AG04450 (cell line): Measurements from ENCODE around the gene AHNAK2. TPM values are rescaled to one million over a fixed set of nuclear protein-coding genes. Genes with fewer than 3 reads are reported as not detected.

Experiments
- CTCF ChIA-PET: fragments of 300-600, 350-600 bp; formaldehyde crosslinking; extraction: SDS; loops from one replicate; lab custom pipeline; 2022; ENCODE audit warnings: antibody characterized with exemption, inconsistent platforms; lab: Charles Lee
- POLR2A ChIA-PET: fragments of 350-600 bp; formaldehyde crosslinking; extraction: SDS; loops from one replicate; lab custom pipeline; 2021; ENCODE audit warnings: antibody characterized with exemption, inconsistent platforms; lab: Yijun Ruan, JAX
- DNase-seq: peaks from one replicate; pipeline ENCODE4 v3.0.0-alpha.2; 2011; ENCODE audit warnings: low read depth, low spot score
- H3K27ac ChIP-seq: one replicate; pipeline ENCODE4 v1.5.1; 2012; ENCODE audit warnings: low read depth, low read length, control low read depth
- H3K27me3 ChIP-seq: one replicate; pipeline ENCODE4 v1.6.0; 2012; ENCODE audit warnings: low read length; ENCODE audit not compliant: control insufficient read depth, insufficient read depth
- H3K4me3 ChIP-seq: 2 replicates; pipeline ENCODE4 v1.5.1; 2011; ENCODE audit warnings: mild to moderate bottlenecking, low read depth, low read length, control low read depth
- H3K9me3 ChIP-seq: 2 replicates; pipeline ENCODE4 v1.5.1; 2012; ENCODE audit warnings: low read length; ENCODE audit not compliant: control insufficient read depth, insufficient read depth
- polyA plus RNA-seq: library from polyadenylated mRNA; depleted of rRNA; stranded (reverse); fragments of >200 nt; gene quantifications from 2 replicates; pipeline ENCODE4 v1.2.3, GENCODE V29; 2011
- TF ChIP-seq, protein P1 (sequence below): IDR thresholded peaks from 2 replicates; pipeline ENCODE4 v1.5.1; 2011; ENCODE audit warnings: low read depth, low read length, control low read depth, inconsistent platforms

The AHNAK2 gene
- polyA plus RNA-seq, 1 experiment = 10.0 TPM

- Histone ChIP-seq H3K9me3 (peaks cover 3% of the 10 kb centered on the region; the same call in 1 of the 2 replicates), H3K27ac (no peak overlapping the region), H3K27me3 (peaks cover 2% of the 10 kb centered on the region), H3K4me3 (no peak overlapping the region)
- DNase-seq = no peak
- TF ChIP-seq, protein P1, sequence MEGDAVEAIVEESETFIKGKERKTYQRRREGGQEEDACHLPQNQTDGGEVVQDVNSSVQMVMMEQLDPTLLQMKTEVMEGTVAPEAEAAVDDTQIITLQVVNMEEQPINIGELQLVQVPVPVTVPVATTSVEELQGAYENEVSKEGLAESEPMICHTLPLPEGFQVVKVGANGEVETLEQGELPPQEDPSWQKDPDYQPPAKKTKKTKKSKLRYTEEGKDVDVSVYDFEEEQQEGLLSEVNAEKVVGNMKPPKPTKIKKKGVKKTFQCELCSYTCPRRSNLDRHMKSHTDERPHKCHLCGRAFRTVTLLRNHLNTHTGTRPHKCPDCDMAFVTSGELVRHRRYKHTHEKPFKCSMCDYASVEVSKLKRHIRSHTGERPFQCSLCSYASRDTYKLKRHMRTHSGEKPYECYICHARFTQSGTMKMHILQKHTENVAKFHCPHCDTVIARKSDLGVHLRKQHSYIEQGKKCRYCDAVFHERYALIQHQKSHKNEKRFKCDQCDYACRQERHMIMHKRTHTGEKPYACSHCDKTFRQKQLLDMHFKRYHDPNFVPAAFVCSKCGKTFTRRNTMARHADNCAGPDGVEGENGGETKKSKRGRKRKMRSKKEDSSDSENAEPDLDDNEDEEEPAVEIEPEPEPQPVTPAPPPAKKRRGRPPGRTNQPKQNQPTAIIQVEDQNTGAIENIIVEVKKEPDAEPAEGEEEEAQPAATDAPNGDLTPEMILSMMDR = no peak
- ChIA-PET POLR2A (no interaction called here), CTCF (interaction anchor here (0.5 to 3.4 kb wide), 2 partner anchors 62 to 527 kb away, joined by 3 to 15 read pairs; no protein-coding TSS in a partner anchor)
These were observed 5.1 kb upstream of the AHNAK2 start for GRCh38 chr14:104983231-104983721.

GRCh38 chr14:104982548-104983230 is 4.5 kb upstream of the AHNAK2 start:
- ChIA-PET POLR2A (interaction anchor here (1.3 kb wide), 1 partner anchor 38 kb away, joined by 3 read pairs; the partner anchor contains the start of gene CDCA4), CTCF (interaction anchor here (3.4 kb wide), 1 partner anchor 62 kb away, joined by 15 read pairs; no protein-coding TSS in a partner anchor)
- H3K9me3 ChIP-seq = peaks cover 3% of the 10 kb centered on the region; the same call in 1 of the 2 replicates
- TF ChIP-seq, protein P1 = no peak
- H3K27ac ChIP-seq = no peak overlapping the region
- DNase-seq = no peak
- no peak overlapping the region for H3K4me3 ChIP-seq
- H3K27me3 ChIP-seq = peaks cover 2% of the 10 kb centered on the region

- DNase-seq = no peak
- peaks cover 2% of the 10 kb centered on the region for H3K27me3 ChIP-seq
- no peak overlapping the region for H3K4me3 ChIP-seq
- peaks cover 3% of the 10 kb centered on the region; the same call in 1 of the 2 replicates for H3K9me3 ChIP-seq
- no peak overlapping the region for H3K27ac ChIP-seq
- ChIA-PET POLR2A (interaction anchor here (1.3 kb wide), 1 partner anchor 39 kb away, joined by 3 read pairs; the partner anchor contains the start of gene CDCA4), CTCF (no interaction called here)
- TF ChIP-seq, protein P1 = no peak
These were observed 3.7 kb upstream of the AHNAK2 start for GRCh38 chr14:104981699-104982541.

DNA sequence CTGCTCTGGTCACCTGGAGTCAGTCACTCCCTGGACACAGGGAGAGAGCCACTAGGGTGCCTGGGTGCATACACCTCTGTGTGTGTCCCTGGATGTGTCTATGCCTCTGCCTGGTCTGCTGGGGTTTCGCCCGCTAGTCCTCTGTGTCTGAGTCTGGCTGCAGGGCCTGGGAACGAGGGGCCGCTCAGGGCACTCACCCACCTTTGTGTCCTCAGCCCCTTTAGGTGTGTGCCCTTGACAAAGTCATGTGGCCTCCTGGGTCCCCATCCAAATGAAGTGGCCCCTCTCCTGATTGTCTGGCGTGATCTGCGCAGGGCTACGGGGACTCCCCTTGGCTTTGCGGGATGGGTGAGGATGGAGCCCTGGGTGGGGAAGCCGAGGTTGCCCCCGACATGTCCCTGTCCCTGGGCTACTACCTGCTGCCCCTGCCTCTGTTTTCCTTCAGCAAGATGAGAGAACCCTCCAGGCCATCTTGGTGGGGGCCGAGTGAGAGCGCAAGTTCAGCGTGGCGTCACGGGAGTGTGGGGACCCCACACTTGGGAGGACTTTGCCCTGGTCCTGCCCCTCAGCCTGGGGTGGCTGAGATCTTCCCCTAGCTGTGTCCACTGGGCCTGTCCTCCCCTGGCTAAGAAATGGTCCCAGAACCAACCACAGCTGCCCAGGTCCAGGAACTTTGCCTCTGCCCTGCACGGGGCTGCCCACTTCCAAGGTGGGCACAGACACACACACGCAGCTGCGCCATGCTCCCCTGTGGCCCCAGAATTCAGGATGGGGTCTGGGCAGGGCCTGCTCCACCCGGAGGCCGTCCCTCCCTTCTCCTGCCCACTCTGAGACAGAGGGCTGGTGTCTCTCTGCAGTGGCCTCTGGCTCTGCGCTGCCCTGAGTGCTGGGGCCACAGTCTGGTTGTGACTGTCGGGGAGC is 2.7 kb upstream of the AHNAK2 start:
- TF ChIP-seq, protein P1 = no peak
- Histone ChIP-seq H3K4me3 (no peak overlapping the region), H3K27me3 (peaks cover 2% of the 10 kb centered on the region), H3K27ac (no peak overlapping the region), H3K9me3 (peaks cover 3% of the 10 kb centered on the region; the same call in 1 of the 2 replicates)
- ChIA-PET CTCF (no interaction called here), POLR2A (no interaction called here)
- no peak for DNase-seq
